ACHN (cell line): ENCODE results near the gene SGCE.

Experiments
- DNase-seq: peaks from one replicate; pipeline ENCODE4 v3.0.0-alpha.2; 2015
- in situ Hi-C: cut with HindIII; loops from 2 replicates; pipeline ENCODE4 v1.10.0; 2017; ENCODE audit warnings: low sequenced_read_pairs, low pct_ligation_motif_present, low pct_unique_long_range_greater_than_20kb

Gene SGCE

GRCh38 chr7:94664023-94664422, 8.1 kb upstream of the SGCE start:
- DNase-seq, result no peak
- in situ Hi-C loops, result no loop called here

- in situ Hi-C loops, result no loop called here
Measured at GRCh38 chr7:94662548-94662947, 6.6 kb upstream of the SGCE start.

GRCh38 chr7:94660006-94660405, 4.1 kb upstream of the SGCE start:
- in situ Hi-C loops, result no loop called here

More at GRCh38 chr7:94662548-94662947, 6.6 kb upstream of the SGCE start:
- no peak for DNase-seq

GRCh38 chr7:94658826-94659225, 2.9 kb upstream of the SGCE start:
- DNase-seq, result no peak
- in situ Hi-C loops, result no loop called here

More at GRCh38 chr7:94660006-94660405, 4.1 kb upstream of the SGCE start:
- no peak for DNase-seq

GRCh38 chr7:94657771-94658693, 2.1 kb upstream of the SGCE start:
- DNase-seq, result peak; percentile 98
- in situ Hi-C loops, result no loop called here

GRCh38 chr7:94656925-94657731, 1.2 kb upstream of the SGCE start:
- DNase-seq, result peak; percentile 48
- in situ Hi-C loops, result no loop called here

- no peak for DNase-seq
- in situ Hi-C loops, result no loop called here
Measured at GRCh38 chr7:94656658-94656924, 658 bp upstream of the SGCE start.

GRCh38 chr7:94655126-94655847, 646 bp downstream of the SGCE start:
- in situ Hi-C loops, result no loop called here
- DNase-seq, result peak; percentile 64

GRCh38 chr7:94654783-94655125, 1.2 kb downstream of the SGCE start:
- no peak for DNase-seq
- in situ Hi-C loops, result no loop called here

GRCh38 chr7:94650147-94651051, 5.5 kb downstream of the SGCE start:
- in situ Hi-C loops, result no loop called here

GRCh38 chr7:94649450-94649849, 6.5 kb downstream of the SGCE start:
- no peak for DNase-seq

More at GRCh38 chr7:94650147-94651051, 5.5 kb downstream of the SGCE start:
- DNase-seq, result no peak

GRCh38 chr7:94648731-94649130, 7.2 kb downstream of the SGCE start:
- in situ Hi-C loops, result no loop called here
- DNase-seq, result no peak

More at GRCh38 chr7:94649450-94649849, 6.5 kb downstream of the SGCE start:
- in situ Hi-C loops, result no loop called here

GRCh38 chr7:94647295-94647694, 8.6 kb downstream of the SGCE start:
- in situ Hi-C loops, result no loop called here
- DNase-seq, result no peak

- DNase-seq, result no peak
- in situ Hi-C loops, result no loop called here
Measured at GRCh38 chr7:94643771-94644545, 12.0 kb downstream of the SGCE start.

GRCh38 chr7:94642838-94643653, 12.9 kb downstream of the SGCE start:
- in situ Hi-C loops, result no loop called here

GRCh38 chr7:94639384-94639783, 16.5 kb downstream of the SGCE start:
- no peak for DNase-seq
- in situ Hi-C loops, result no loop called here

More at GRCh38 chr7:94642838-94643653, 12.9 kb downstream of the SGCE start:
- no peak for DNase-seq

- DNase-seq, result no peak
- in situ Hi-C loops, result no loop called here
Measured at GRCh38 chr7:94635687-94636086, 20.2 kb downstream of the SGCE start.
